ENCODE data around the gene RAB8B.

The RAB8B gene

GRCh38 chr15:63188926-63189871 is at the start of gene RAB8B:
RAB8B (plus strand) TSS chr15:63189606; CDS start chr15:63189625, 19 bp downstream.
- DNase-seq: peak; percentile 74 to 99 (median 95)

DNA sequence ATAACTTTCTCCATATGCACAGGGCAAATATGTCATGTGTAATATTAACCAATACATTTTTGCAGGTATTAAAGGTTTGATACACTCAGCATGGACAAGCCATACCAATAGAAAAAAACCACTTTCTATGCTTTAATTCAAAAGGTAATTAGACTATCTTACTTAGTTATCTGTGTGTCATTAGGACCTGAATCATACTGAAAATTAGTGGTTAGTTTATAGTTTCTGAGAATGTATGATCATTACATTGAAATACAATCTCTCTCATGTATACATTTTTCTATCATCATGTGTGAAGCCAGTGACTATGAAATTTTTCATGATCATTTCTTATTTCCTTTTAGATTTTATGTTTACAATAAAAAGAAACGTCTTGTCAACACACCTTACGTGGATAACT is 48.5 kb upstream of the RAB8B start:
- no peak for DNase-seq

GRCh38 chr15:63145426-63145825 is 44.0 kb upstream of the RAB8B start:
- no peak for DNase-seq

- no peak for DNase-seq
Observed at GRCh38 chr15:63146684-63147083, 42.7 kb upstream of the RAB8B start.

GRCh38 chr15:63151665-63152064 is 37.7 kb upstream of the RAB8B start:
- DNase-seq: no peak

DNA sequence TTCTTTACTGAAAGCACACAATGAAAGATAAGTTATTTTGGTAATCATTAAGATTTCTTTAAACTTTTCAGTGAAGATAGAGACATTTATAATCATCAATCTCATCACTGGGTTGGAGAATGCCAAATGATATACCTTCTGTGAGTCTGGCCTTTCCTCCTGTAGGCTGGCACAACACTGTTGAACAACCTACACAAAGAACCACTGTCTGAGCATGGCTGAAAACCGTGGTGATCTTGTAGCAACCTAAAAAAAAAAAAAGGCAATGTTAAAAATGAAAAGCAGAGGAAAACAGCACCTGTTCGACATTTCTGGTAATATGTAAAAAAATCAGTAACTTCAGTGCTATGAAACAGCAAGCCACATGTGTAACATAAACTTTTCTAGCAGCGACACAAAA is 33.9 kb upstream of the RAB8B start:
- DNase-seq: no peak

- DNase-seq: no peak
Observed at GRCh38 chr15:63156086-63156710, 33.2 kb upstream of the RAB8B start.

DNA sequence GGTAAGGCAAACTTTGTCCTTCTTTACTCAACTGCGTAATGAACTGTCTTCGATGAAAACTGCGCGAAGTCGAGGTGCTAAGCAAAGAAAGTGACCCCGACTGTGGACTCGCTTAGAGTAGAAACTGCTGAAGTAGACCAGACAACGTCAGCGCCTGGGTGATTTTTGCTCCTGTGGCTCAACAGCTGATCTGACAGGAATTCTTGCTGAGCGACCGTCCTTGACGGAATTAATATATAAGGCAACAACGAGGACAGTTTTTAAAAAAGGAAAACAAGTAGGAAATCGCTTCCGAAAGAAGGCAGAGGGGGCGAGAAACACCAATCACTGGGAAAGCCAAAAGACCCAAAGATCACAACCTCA is 32.7 kb upstream of the RAB8B start:
- DNase-seq: peak in 23 of 56 donors; percentile 3 to 60 (median 28)

- DNase-seq: peak; percentile 28 to 98 (median 84)
Observed at GRCh38 chr15:63157118-63157843, 32.1 kb upstream of the RAB8B start, which contains the start of gene RPS27L. RPS27L (minus strand) TSS chr15:63157477; CDS start chr15:63157405, 72 bp downstream.

DNA sequence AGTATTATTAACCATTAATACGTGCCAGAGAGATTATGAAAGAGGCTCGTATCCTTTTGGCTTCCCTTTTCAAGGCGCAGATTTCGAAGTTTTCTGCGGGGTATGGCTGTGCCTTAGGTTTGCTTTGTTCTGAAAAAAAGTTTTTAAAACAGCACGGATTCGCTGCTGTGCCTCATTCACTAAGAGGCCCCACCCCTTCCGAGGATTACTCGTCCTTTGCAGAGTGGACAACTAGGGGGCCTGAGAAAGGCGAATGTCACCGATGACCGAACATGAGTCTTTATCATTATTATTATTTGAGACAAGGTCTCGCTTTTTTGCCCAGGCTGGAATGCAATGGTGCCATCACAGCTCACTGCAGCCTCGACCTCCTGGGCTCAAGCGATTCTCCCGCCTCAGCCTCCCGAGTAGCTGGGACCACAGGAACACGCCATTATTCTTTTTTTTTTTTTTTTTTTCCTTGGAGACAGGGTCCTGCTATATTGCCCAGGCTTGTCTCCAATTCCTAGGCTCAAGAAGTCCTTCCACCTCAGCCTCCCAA is 31.4 kb upstream of the RAB8B start:
- DNase-seq: peak in 16 of 56 donors; percentile 4 to 53 (median 22)

- no peak for DNase-seq
Observed at GRCh38 chr15:63160638-63161037, 28.8 kb upstream of the RAB8B start.

DNA sequence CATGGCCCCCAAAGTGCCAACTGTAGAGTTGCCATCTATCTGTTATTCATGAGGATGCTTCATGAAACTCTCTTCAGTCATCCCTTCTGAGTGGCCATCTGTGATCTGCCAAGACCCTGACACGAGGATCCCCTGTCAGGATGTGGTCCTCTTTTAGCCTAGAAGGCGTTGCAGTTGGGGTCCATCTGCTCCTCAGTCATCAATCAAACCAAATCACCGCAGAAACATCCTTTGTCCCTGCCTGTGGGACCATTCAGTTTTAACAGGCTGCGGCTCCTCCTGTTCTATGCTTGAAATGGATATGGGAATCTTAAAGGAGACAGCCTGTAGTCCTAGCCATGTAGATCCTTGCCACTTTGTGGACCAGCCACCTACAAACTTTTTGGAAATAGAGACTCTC is 26.2 kb upstream of the RAB8B start:
- DNase-seq: no peak

GRCh38 chr15:63165166-63165859 is 24.1 kb upstream of the RAB8B start:
- no peak for DNase-seq

GRCh38 chr15:63166219-63166618 is 23.2 kb upstream of the RAB8B start:
- no peak for DNase-seq

DNA sequence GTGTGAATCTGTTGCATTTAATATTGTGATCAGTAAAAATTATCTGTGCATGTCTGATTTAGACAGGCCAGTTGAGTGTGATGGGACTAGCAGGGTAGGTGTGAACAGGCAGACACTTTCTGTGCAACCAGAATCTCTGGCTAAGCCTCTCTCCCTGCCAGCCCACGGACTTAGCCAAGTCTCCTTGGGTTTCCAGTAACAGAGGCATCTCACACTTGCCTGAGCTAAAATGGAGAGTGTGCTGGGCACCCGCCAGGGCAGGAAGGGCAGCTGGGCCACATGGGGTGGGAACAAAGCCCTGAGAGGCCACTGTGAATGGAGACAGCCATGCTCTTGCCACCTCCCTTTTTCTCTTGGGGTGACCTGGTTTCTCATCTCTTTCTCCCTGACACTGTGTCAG is 19.6 kb upstream of the RAB8B start:
- DNase-seq: peak in 13 of 56 donors; percentile 3 to 28 (median 9)

DNA sequence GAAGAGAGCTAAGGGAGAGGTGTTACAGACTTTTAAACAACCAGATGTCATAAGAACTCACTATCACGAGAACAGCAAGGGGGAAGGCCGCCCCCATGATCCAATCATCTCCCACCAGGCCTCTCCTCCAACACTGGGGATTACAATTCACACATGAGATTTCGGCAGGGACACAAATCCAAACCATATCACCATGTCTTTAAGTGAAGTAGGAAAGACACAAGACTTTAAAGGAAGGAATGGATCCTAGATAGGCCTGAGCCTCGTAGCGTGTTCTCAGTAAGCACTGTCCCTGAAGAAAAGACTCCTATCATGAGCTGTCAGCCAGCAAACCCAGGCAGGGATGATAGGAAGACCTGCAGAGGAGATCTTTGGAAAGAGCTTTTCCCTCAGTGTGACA is 17.0 kb upstream of the RAB8B start:
- DNase-seq: no peak

DNA sequence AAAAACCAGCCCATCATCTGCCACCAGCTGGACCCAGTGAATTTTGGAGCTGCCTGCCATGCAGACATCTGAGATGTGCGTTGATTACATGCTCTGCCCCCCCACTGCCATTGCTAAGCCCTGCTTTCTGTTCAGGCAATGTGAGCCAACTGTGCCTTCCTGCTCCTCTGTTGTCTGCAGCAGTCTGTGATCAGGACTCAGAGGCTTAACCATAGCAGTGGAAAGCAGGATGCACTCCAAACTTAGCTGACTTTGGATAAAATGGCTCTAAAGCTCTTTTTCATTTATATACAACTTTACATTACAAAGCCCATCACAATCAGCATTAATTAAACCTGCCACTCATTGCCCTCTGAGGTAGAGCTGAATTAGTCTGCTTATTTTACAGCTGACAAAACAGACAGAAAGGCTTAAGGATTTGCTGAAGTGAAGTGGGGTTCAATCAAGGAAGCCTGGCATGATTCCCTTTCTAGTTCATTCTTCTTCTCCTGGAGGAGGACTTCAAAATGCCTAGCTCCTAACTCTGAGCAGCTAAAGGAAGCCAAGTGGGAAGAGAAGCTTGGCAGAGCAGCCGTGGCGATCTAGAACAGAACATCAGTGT is 16.5 kb upstream of the RAB8B start:
- peak in 14 of 56 donors; percentile 3 to 62 (median 22) for DNase-seq

- DNase-seq: no peak
Observed at GRCh38 chr15:63176302-63176701, 13.1 kb upstream of the RAB8B start.

DNA sequence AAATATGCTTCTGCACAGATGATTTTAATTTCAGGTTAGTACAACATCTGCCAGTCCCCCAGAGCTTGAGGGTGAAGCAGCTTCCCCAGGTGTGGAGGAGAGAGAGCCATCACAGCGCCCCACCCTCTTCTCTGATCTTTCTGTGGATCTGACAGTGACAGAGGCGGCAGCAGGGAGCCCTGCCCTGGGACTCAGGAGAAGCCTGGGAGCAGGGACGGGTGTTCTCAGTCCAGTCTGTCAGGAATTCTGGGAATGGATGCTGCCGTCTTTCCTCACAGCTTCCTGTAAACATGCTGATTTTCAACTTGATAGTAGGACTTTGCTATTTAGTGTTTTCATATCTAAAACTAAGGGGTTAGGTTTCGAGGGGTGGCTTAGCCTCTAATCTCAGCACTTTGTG is 11.4 kb upstream of the RAB8B start:
- no peak for DNase-seq

GRCh38 chr15:63180746-63181145 is 8.7 kb upstream of the RAB8B start:
- DNase-seq: no peak

GRCh38 chr15:63181648-63182047 is 7.8 kb upstream of the RAB8B start:
- DNase-seq: no peak
